GM19239 (cell line): ENCODE results near the gene TRPM3.
"Not testable (repeated sequence)": the region's sequence is repeated elsewhere in the genome, so short reads cannot be mapped to it uniquely, and the experiment has no call there.

Experiments
- DNase-seq: peaks from one replicate; pipeline ENCODE4 v3.0.0; 2011; ENCODE audit warnings: low spot score; ENCODE audit not compliant: insufficient read length
- FAIRE-seq: peaks from 2 replicates; lab custom pipeline; 2011; peaks lifted over from hg19 to GRCh38; lab: Jason Lieb, UNC

The TRPM3 gene

DNA sequence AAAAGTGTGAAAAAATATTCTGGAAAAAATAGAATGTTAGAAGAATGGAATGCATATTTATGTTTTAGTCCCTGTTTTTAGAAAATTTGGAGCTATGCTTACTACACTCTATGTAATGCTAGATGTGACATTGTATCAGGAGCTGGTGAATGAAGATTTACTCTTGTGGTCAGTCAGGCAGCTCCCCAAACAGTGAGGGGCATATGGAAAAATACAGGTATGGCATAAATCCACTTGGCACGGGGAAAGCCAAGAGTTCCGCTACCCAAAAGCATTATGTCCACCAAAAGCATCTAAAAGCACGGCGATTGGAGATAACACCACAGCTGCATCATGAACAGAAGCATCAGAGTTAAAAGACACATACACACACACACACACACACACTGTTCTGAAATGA, 486.7 kb downstream of the TRPM3 start:
- no peak for FAIRE-seq
- no peak for DNase-seq

DNA sequence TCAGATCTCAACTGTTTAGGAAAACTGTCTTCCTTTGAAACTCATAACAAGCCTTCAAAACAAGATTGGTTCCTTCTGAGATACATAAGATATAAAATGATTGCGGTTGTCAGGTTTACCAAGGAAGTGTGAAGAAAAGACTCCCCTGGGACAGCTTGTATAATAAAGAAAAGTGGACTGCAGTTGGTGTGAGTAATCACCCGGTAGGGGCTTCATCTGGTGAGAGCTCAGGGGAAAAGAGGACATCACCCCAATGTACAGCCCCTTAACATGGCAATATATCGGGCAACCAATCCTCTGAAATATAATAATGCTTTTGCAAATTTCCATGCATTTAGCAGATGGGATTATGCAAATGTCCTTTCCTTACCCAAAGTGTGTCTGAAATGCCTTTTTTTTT, 490.4 kb downstream of the TRPM3 start:
- DNase-seq (no peak), FAIRE-seq (no peak)

DNA sequence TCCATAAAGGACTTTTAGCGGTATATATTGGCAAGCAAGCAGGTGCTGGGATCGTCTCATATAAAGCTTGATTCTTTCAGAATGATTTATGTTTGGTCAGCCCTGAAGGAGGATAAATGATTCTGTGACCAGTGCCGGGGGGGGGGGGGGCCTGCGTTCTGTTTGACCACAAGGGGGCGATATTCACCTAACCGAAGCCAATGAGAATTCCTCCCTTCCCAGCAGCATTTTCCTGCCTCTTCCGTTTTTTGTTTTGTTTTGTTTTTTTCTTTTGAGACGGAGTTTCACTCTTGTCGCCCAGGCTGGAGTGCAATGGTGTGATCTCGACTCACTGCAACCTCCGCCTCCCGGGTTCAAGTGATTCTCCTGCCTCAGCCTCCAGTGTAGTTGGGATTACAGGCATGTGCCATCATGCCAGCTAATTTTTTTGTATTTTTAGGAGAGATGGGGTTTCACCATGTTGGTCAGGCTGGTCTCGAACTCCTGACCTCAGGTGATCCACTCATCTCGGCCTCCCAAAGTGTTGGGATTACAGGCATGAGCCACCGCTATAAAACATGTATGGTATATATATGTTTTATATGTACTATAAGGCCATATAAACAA, 492.2 kb downstream of the TRPM3 start:
- DNase-seq: peak; percentile 17

DNA sequence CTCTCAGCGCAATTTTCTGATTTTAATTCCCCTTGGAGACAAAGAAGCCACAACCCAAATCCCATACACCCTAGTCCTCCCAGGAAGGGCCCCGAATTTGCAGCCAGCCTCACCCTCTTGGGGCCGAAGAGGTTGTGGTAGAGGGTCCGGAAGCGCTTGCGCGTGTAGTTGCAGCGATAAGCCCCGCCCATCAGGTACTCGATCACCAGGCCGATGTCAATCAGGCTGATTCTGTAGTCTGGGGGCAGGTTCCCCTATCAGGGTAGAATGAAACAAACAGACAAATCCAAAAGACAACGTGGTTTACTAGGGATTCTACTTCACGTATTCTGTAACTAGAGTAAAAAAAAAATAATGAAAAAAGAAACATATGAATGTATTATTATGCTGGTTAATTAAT, 496.3 kb downstream of the TRPM3 start:
- DNase-seq: no peak
- FAIRE-seq: no peak

More for the DNA sequence above, 492.2 kb downstream of the TRPM3 start:
- FAIRE-seq: not testable (repeated sequence)

DNA sequence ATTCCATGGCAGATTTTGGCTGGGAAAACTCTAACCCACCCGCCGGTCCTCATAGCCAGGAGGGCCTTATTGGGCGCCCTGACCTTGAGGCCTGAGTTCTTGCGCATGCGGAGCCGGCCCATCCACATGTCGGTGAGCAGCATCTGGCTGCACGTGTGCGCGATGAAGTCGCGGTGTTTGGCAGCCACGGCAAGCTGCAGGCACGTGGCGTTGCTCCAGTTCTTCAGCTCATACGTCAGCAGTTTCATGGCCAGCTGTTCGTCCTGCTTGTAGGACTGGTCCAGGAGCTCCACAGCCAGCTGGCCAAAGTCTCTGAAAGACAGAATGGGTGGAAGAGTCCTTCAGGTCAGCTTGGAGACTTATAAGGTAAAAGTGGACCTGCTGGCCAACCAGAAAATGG, 502.6 kb downstream of the TRPM3 start:
- DNase-seq: no peak
- FAIRE-seq: no peak

DNA sequence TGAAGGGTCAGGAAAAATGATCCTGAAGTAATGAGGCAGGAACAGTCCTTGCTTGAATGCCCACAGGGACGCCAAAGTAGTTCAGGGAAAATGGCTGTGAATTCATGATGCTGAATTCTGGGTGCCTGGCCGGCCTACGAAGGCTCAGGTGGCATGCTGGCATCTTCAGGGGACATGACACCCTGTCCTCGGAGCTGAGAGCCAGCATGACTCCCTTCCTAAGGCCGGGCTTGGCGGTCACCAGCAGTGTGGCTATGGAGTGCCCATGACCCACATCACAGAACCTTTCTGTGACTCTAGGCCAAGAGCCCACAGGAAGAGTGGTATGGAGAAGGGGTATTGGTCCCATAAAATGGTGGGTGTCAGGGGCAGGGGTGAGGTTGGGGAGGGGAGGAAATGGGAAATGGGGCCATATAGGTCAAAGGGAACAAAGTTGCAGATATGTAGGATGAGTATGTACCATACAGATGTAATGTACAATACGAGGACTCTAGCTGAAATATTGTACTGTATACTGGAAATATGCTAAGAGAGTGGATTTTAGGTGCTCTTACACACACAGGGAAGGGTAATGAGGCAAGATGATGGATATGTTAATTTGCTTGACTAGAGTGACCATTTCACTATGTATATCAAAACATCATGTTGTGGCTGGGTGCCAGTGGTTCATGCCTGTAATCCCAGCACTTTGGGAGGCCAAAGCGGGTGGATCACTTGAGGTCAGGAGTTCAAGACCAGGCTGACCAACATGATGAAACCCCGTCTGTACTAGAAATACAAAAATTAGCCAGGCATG, 504.2 kb downstream of the TRPM3 start:
- FAIRE-seq: no peak
- DNase-seq: no peak

DNA sequence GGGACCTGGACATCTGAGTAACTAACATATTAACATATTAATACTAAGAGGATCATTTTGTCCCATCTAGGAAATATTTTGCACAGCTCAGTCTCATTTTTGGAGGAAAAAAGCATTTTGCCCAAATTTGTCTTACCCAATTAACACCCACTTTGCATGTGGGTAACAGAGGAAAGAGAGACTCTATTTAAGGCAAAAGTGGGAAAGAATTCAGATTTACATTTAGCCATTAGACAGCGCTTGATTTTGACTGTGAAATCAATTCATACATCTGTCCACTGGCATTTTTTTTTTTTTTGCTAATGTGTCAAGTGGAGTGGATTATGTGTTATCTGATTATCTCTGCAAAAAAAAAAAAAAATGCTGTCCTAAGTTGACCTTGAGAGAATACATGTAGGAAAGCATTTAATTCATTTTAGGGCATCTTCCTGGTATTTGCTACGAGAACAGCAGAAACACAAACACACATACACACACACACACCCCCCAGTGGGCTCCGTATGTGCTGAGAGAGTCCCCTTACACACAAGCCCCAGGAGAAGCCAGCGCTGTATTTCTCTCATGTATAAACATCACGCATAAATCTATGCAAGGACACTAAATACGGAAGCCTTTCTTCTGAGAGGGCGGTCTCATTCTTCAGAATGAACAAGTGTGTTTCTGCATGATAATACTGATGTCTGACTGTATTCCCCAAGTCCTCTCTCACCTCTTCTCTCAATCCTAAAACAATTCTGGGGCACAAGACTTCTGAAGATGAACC, 505.0 kb downstream of the TRPM3 start:
- FAIRE-seq (no peak), DNase-seq (no peak)

DNA sequence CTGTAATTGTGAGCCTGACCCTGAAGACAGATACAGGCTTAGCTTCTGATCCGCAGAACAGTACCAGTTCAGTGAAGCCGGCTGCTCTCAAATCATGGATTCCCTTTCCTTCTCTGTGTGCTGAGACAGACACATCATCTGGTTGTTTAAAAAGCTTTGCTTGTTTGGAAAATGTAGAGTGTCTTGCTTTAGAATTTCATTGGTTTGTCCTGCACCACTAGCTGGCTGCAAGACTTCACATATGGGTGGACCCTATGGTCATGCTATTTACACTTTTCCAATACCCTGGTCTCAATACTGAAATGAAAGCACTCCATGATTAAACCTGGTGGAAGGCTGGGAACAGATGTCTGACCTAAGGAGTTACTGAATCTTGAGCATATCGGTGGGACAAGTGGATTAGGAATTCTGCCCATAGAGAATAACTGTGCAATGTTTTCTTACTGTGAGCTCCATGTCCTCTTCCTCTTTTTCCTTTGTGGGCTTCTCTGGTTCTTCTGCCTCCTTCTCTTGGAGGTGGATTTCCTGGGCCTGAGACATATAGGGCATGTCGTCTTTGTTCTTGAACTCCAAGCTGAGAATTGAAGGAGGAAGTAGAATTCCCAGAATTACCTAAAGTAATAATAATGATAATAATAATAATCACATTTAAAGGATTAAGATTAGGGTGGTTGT, 505.8 kb downstream of the TRPM3 start:
- FAIRE-seq: no peak

DNA sequence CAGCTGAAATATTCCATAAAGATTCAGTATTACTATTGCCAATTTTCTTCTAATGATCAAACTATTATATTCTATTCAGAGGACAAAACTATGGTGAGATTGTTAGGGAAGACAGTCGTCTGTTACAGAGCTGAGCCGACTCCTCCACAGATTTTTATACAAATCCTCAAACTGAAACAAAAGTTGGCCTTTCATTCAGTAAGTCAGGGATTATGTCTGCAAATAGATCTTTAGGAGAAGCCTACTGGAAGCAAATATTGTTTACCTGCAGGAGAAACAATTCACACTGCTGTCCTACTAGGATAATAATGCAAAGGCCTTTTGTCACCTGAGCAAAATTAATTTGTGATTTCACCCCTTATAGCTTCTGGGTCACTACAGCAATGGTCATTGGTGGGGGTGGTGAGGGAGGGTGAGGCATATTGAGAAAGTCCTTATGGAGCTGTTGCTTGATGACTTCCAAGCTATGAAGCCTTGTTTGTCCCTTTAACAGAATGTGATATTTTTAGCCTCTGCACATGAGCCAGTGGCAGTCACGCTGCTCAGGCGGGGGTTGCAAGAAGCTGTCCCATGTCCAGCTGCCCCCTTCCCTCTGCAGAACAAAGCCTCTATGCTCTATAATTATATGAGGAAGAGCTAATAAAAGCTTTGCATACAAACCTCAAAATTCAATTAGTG, 506.5 kb downstream of the TRPM3 start:
- FAIRE-seq (no peak), DNase-seq (no peak)

More for the DNA sequence above, 505.8 kb downstream of the TRPM3 start:
- no peak for DNase-seq

DNA sequence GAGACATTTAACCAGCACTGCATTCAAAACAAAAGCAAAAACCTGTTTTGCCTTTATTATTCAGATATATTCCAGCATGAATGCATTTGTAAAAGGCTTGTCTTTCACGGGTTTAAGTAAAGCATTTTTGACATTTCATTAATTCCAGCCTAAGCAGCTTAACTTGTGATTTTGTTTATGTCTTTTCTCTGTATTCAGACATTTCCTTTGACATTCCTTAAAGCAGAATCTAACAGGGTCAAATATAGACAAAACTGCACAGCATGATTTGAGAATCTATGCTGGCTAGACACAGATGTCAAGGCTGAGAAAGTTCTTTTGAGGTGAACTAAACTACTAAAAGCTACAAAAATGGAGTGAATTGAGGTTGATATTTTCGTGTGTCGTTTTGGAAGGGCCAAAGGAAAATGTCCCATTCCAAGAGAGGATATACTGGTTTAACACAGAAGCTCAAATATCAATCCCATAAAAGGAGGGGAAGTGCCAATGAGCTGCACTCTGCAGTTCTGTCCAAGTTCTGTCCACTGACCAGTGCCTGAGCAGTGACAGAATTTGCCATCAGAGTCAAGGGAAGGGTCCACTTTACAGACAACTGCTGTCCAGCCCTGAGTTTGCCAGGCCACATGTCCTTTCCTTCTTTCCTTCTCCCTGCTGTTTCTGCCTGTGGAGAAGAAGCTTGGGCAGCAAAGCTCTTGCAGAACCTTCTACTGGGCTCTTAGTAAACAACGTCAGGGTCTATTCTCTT, 508.2 kb downstream of the TRPM3 start:
- FAIRE-seq: no peak
- no peak for DNase-seq

DNA sequence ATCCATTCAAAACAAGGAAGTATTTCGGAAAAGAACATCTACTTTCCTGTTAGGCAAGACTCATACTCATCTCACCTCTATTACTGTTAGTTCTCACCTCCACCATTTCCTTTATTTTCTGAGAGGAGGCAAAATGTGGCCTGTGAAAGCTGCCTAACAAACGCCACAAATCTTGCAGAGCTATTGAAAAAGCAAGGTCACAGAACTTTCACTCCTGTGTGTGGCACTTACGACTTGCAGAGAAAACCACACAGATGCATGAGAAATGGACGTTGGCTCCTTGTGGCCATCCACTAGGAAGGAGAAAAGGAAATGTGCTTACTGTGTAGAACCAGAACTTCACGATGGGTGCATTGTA, 511.2 kb downstream of the TRPM3 start:
- DNase-seq (no peak), FAIRE-seq (no peak)

DNA sequence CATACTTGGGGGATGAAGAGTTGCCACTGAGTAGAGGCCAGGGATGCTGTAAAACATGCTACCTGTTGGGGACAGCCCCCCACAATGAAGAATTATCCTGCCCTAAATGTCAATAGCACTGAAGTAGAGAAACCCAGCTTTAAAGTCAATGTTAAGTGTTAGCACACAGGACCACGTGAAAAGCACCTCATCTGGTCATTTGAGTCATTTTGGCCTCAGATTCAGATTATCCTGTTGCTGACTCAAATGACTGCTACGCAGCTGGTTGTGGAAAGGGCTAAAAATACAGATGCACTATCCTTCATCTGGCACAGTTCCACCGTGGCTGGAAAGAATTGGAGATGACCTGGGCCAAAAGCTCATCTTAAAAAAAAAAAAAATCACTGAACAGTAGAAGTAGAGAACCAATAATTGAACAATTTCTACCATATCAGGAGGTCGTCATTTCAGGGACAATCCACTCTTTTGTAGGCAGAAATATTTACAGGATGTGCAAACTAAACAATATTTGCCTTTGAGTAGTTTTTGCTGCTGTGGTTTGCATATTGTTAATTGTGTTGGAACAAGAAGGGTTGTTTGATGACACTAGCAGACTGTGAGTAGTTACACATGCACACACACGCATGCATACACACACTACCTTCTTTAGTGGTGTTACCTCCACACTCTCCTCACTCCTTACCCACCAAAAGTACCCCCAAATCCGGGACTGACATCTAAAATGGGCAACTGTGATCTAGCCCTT, 511.7 kb downstream of the TRPM3 start:
- FAIRE-seq (no peak), DNase-seq (no peak)

DNA sequence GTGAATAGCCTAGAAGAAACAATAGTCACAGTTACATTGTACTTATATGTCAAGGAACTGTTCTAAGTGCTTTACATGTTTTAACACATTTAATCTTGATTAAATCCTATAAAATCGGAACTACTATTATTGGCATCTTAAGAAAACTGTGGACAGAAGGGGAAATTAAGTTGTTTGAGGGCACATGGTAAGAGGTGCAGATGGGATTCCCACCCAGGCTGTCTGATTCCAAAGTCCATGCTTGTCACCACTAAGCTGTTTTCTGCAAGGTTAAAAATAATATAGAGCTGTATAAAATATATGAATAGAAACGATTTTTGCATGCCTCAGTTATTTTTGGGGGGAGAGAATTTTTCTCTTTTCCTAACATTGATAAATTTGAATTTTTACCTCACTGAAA, 512.4 kb downstream of the TRPM3 start:
- DNase-seq: no peak
- FAIRE-seq: no peak

DNA sequence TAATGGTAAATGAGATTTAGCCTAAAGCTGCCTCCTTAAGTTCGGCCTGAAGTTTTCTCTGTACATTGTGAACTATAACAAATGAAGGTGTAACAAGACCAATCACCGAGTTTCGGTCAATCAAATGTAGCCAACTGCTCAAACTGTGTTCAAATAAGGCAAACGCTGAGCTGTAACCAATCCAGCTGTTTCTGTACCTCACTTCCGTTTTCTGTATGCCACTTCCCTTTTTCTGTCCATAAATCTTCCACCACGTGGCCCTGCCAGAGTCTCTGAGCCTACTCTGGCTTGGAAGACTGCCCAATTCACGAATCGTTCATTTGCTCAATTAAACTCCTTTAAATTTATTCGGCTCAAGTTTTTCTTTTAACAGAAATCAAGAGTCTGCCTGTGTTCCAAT, 513.5 kb downstream of the TRPM3 start:
- peak; percentile 71 for FAIRE-seq

DNA sequence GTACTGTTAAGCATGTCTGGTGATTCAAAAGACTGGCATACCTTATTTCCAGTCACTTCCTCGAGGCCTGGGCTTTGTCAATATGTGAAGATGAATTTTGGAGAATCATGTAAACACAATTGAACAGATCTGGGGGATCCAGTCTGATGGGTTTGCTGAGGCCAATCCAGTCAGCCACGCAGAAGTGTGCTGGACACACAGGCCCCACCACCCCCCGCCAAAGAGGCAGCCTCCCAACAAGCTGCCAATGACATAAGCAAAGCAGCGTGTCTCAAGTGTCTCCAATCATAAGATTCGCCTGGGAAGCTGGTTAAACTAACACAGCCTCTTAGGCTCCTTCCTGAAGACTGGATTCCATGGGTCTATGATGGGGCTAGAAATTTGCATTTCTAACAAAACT, 514.1 kb downstream of the TRPM3 start:
- DNase-seq: no peak
- no peak for FAIRE-seq

More for the DNA sequence above, 513.5 kb downstream of the TRPM3 start:
- no peak for DNase-seq

DNA sequence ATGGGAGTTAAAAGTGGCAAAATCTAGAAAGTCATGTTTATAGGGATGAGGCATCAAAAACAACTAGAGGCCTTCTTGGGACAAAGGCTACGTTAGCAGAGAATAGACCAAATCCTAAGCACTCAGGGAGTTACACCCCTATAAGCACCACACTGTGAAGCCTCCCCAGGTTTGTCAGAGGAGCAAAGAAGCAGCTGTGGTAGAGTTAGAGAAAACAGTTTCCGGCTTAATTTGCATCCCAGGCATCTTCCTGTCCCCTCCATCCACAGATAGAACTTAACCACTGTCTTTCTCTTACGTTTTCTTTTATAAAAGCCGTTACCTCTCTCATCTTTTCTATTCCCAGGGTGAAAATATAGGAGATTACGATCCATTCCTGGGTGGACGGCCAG, 518.4 kb downstream of the TRPM3 start:
- FAIRE-seq: no peak
- DNase-seq: no peak

DNA sequence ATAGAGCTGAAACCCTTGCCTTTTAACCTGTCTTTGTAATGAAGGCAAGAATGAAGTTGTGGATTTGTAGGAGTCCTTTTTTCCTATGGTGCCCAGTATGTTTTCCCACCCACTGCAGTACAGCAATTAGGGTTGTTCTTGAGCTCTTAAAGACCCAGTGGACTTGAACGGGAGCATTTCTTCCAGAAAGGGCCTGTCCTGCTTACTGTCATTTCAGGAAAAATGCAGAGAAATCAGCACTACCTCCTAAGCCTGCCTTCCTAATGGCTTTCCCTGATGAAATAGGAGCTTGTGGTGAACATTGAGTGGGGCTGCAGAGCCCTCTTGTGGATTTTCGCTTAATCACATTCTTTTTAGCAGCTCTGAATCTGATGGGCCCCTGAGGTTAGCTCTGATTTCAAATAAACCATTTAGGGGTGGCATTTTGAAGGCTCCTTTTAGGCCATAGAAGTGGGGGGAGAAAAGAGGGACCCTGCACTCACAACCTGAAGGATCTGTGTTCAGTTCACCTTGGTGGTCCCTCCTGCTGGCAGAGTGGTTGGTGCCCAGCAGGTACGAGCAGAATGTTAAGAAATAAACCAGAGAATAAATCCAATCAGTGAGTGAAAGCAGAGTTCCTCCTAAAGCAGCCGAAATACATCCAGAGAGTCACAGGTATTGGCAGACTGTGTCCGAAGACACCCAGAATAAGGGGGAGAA, 519.0 kb downstream of the TRPM3 start:
- FAIRE-seq: peak; percentile 83
- peak; percentile 28 for DNase-seq
